Measurements from ENCODE around the gene ARL2. TPM values are rescaled to one million over a fixed set of nuclear protein-coding genes. Genes with fewer than 3 reads are reported as not detected.

The ARL2 gene
- total and polyA plus RNA-seq, 2 donors (not counting 3 experiments of a cell fraction or from before 2014, with no cell fraction given): 109 to 259 TPM

DNA sequence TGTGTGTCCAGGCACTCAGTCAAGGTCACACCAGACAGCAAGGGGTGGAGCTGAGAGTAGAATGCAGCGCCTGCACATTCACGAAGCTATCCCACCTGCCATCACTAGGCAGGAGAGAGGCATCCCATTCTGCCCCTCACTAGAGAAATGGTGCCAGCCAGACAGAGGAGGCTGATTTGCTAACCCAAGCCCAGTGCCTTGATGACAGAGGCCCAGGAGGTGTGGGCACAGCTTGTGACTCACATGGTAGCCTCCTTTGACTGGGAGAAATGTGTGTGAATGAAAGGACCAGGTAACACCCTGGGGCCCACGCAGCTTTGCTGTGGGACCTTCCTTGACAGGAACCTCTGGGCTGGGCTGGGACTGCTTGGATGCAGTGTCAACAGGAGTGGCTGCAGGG lies 49.6 kb downstream of the ARL2 start:
- no peaks in the 10 kb centered on the region for H3K9me1 ChIP-seq (replicated peaks; ENCODE audit: control insufficient read depth, extremely low read depth, insufficient read depth, low read length)
- intact Hi-C loops (cut with micrococcal nuclease): no loop called here

More for the DNA sequence above, 49.6 kb downstream of the ARL2 start:
- Histone ChIP-seq H2AFZ (ENCODE audit: low read depth, low read length) (no peak overlapping the region), H3K27me3 (ENCODE audit: control insufficient read depth in 2 of 2, insufficient read depth in 2 of 2, low read length in 2 of 2) (no peaks in the 10 kb centered on the region), H3K9me3 (replicated peaks; ENCODE audit: control insufficient read depth, insufficient read depth, low read length) (no peaks in the 10 kb centered on the region), H3K79me2 (ENCODE audit: control insufficient read depth, insufficient read depth, low read length) (no peaks in the 10 kb centered on the region), H3K9ac (replicated peaks; ENCODE audit: extremely low read depth, insufficient read depth, low read length) (no peak overlapping the region), H3K27ac (ENCODE audit: insufficient read depth, low read depth, low read length) (no peak overlapping the region), H4K20me1 (replicated peaks; ENCODE audit: control insufficient read depth, extremely low read depth, insufficient read depth, low read length) (no peaks in the 10 kb centered on the region), H3K4me3 (replicated peaks in 1 of 3; ENCODE audit: insufficient read depth in 1 of 3, low read depth in 1 of 3, low read length in 3 of 3) (no peak overlapping the region), H3K4me1 (ENCODE audit: control insufficient read depth, extremely low read depth, insufficient read depth, low read length) (no peaks in the 10 kb centered on the region), H3K4me2 (ENCODE audit: insufficient read depth, low read length) (no peak overlapping the region), H3K36me3 (ENCODE audit: control insufficient read depth in 2 of 2, extremely low read depth in 1 of 2, insufficient read depth in 2 of 2, low read length in 2 of 2) (no peaks in the 10 kb centered on the region)
- dilution Hi-C loops (cut with MboI; ENCODE audit: extremely low pct_ligation_motif_present, low sequenced_read_pairs): no loop called here
- TF ChIP-seq EZH2 (IDR thresholded peaks at IDR 0.05; ENCODE audit: borderline replicate concordance, low read depth, low read length, severe bottlenecking): no peak
- TF ChIP-seq JUN (IDR thresholded peaks at IDR 0.05; ENCODE audit: borderline replicate concordance, insufficient read depth, insufficient read length, low read depth): no peak
- no peak for TF ChIP-seq FOS (IDR thresholded peaks at IDR 0.05; ENCODE audit: borderline replicate concordance, insufficient read depth, low read length)
- TF ChIP-seq, protein P1, sequence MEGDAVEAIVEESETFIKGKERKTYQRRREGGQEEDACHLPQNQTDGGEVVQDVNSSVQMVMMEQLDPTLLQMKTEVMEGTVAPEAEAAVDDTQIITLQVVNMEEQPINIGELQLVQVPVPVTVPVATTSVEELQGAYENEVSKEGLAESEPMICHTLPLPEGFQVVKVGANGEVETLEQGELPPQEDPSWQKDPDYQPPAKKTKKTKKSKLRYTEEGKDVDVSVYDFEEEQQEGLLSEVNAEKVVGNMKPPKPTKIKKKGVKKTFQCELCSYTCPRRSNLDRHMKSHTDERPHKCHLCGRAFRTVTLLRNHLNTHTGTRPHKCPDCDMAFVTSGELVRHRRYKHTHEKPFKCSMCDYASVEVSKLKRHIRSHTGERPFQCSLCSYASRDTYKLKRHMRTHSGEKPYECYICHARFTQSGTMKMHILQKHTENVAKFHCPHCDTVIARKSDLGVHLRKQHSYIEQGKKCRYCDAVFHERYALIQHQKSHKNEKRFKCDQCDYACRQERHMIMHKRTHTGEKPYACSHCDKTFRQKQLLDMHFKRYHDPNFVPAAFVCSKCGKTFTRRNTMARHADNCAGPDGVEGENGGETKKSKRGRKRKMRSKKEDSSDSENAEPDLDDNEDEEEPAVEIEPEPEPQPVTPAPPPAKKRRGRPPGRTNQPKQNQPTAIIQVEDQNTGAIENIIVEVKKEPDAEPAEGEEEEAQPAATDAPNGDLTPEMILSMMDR (IDR thresholded peaks at IDR 0.05; ENCODE audit: extremely low read depth in 1 of 2, insufficient read depth in 1 of 2, low read depth in 1 of 2, low read length in 2 of 2): no peak
- TF ChIP-seq, protein P2, sequence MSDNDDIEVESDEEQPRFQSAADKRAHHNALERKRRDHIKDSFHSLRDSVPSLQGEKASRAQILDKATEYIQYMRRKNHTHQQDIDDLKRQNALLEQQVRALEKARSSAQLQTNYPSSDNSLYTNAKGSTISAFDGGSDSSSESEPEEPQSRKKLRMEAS (IDR thresholded peaks at IDR 0.05; ENCODE audit: insufficient read depth, insufficient read length): no peak
- BruUV-seq (replicated peaks): no TSS peak
- POLR2A ChIA-PET: no interaction called here
- FAIRE-seq: no peak
- CTCF ChIA-PET: interaction anchor here (1.3 kb wide), 2 partner anchors 13 to 17 kb away, joined by 3 to 5 read pairs; no protein-coding TSS in a partner anchor
- DNase-seq (ENCODE audit: low read depth, low spot score): no peak
